ENCODE measurements around the gene ARMC10.

DNA sequence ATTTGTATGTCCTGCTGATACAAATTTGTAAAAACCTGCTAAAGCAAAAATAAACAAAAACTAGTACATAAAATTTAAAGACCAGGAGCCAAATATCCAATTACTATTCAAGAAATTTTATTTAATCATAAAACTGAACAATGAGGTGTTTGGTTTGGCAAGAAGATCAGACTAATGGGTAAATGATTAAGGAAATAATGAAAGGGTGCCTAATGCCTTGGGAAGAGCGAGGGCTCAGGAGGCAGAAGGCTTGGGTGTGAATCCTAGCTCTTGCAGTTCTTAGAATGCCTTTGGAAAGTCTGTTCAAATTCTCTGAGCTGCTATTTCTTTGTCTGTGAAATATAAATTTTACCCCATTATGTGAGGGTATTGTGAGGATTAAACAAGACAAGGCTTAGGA, 41.6 kb downstream of the ARMC10 start:
- TF ChIP-seq, protein P1, sequence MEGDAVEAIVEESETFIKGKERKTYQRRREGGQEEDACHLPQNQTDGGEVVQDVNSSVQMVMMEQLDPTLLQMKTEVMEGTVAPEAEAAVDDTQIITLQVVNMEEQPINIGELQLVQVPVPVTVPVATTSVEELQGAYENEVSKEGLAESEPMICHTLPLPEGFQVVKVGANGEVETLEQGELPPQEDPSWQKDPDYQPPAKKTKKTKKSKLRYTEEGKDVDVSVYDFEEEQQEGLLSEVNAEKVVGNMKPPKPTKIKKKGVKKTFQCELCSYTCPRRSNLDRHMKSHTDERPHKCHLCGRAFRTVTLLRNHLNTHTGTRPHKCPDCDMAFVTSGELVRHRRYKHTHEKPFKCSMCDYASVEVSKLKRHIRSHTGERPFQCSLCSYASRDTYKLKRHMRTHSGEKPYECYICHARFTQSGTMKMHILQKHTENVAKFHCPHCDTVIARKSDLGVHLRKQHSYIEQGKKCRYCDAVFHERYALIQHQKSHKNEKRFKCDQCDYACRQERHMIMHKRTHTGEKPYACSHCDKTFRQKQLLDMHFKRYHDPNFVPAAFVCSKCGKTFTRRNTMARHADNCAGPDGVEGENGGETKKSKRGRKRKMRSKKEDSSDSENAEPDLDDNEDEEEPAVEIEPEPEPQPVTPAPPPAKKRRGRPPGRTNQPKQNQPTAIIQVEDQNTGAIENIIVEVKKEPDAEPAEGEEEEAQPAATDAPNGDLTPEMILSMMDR (IDR thresholded peaks at IDR 0.05; ENCODE audit: low read length): no peak
- TF ChIP-seq EZH2 (IDR thresholded peaks at IDR 0.05; ENCODE audit: borderline replicate concordance, low read length): no peak
